Tibial artery (tissue), 4 donors: ENCODE data around the gene COL4A3.

ENCODE experiments used
- DNase-seq, 2 donors: peaks; one replicate each; pipeline ENCODE4 v3.0.0-alpha.2; 2019
- H3K27ac ChIP-seq, 2 donors: fragments of 200-600 bp; sonication (generic) in 1 of 2; 1 replicate in 1 of 2; 2 replicates in 1 of 2; pipeline ENCODE4 v1.5.1; 2018 to 2019; ENCODE audit warnings: mild to moderate bottlenecking in 1 of 2
- H3K27me3 ChIP-seq, 2 donors: fragments of 200-600 bp; sonication (generic) in 1 of 2; one replicate each; pipeline versions ENCODE4 v1.5.1 to v1.6.0; 2016 to 2019
- H3K36me3 ChIP-seq, 3 donors: fragments of 200-600 bp; sonication (generic) in 2 of 3; one replicate each; pipeline ENCODE4 v1.5.1; 2016 to 2019; ENCODE audit warnings: mild to moderate bottlenecking in 2 of 3
- H3K4me1 ChIP-seq, 4 donors: fragments of 200-600 bp; sonication (generic) in 2 of 4; 1 replicate in 3 of 4; 2 replicates in 1 of 4; pipeline ENCODE4 v1.5.1; 2016 to 2019
- H3K4me3 ChIP-seq, 2 donors: fragments of 200-600 bp; sonication (generic) in 1 of 2; 1 replicate in 1 of 2; 2 replicates in 1 of 2; pipeline ENCODE4 v1.5.1; 2018 to 2019; ENCODE audit warnings: mild to moderate bottlenecking in 2 of 2
- H3K9me3 ChIP-seq, 3 donors: fragments of 200-600 bp; sonication (generic) in 1 of 3; one replicate each; pipeline ENCODE4 v1.5.1; 2016 to 2019
- CTCF ChIP-seq, 2 experiments: fragments of 200-600 bp in 1 of 2; fragments of 450-650 bp in 1 of 2; IDR thresholded peaks; one replicate each; pipeline ENCODE4 v1.5.1; 2017 to 2019; ENCODE audit warnings: antibody characterized with exemption in 2 of 2, mild to moderate bottlenecking in 1 of 2, moderate library complexity in 1 of 2
- intact Hi-C: fragments of 100-400 bp; cut with DNase I; formaldehyde crosslinking; loops from one replicate; pipeline ENCODE4 v1.15.0; 2023; ENCODE audit warnings: low total_unique reads

The COL4A3 gene

DNA sequence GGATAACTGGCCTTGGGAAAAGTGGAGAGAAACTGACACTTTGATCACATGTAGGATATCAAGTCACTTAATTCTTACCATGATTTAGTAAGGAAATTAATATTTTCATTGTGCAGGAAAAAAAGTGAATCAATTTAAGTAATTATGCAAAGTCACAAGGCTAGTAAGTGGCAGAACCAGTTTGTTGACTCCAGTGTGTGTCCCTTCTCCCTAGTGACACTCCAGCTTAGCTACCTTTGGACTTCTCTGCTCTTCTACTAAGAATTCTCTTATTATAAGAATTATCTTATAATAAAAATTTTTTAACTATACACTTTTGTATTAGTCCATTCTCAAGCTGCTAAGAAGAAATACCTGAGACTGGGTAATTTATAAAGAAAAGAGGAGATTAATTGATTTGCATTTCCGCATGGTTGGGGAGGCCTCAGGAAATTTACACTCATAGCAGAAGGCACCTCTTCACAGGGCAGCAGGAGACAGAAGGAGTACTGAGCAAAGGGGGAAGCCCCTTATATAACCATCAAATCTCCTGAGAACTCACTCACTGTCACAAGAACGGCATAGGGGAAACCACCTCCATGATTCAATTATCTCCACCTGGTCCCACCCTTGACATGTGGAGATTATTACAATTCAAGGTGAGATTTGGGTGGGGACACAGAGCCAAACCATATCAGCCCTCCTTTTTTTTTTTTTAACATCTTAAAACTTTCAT lies 14.0 kb upstream of the COL4A3 start:
- H3K9me3 ChIP-seq: no peaks in the 10 kb centered on the region
- H3K27ac ChIP-seq: no peak overlapping the region
- H3K36me3 ChIP-seq: no peaks in the 10 kb centered on the region
- no peak for TF ChIP-seq CTCF (IDR thresholded peaks at IDR 0.05)
- no peak for DNase-seq
- H3K4me1 ChIP-seq: no peaks in the 10 kb centered on the region
- H3K27me3 ChIP-seq: no peaks in the 10 kb centered on the region
- no peak overlapping the region for H3K4me3 ChIP-seq
- intact Hi-C loops: no loop called here

DNA sequence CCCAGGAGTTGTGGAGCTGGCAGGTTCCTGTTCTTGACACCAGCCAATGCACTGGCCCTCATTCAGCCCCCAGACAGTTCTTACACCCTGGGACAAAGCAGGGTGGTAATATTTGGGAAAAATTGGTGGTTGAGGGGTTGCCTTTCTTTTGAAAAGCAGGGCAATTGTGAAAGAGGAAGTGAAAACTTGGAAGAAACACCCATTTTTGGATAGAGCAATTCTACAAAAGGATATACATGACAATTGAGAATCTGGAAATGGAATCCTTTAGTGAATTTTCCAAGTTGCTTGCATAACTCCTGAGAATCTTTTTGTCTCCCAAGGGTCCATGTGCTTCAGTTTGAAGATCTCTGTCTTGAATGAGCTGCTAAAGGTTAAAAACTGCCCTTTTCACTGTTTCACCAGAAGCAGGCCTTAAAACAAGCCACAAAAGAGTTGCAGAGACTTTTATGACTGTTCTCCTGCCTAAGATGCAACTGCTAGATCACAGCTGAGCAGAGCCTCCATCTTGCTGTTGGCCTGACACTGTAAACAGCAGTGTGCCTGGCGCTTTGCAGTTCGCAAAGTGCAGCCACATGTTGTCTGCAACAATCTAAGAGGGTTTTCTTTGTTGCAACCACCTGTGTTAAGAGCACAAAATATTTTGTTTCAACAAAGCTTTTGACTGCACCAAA lies 12.2 kb upstream of the COL4A3 start:
- H3K36me3 ChIP-seq: no peaks in the 10 kb centered on the region
- no peak overlapping the region for H3K4me3 ChIP-seq
- H3K27me3 ChIP-seq: no peaks in the 10 kb centered on the region
- H3K9me3 ChIP-seq: no peaks in the 10 kb centered on the region
- no peaks in the 10 kb centered on the region for H3K4me1 ChIP-seq
- no peak for DNase-seq
- no peak overlapping the region for H3K27ac ChIP-seq
- intact Hi-C loops: no loop called here
- TF ChIP-seq CTCF (IDR thresholded peaks at IDR 0.05): no peak

- Histone ChIP-seq H3K4me1 (no peaks in the 10 kb centered on the region), H3K9me3 (no peaks in the 10 kb centered on the region), H3K4me3 (no peak overlapping the region), H3K27me3 (no peaks in the 10 kb centered on the region), H3K27ac (no peak overlapping the region), H3K36me3 (no peaks in the 10 kb centered on the region)
- DNase-seq: no peak
- TF ChIP-seq CTCF (IDR thresholded peaks at IDR 0.05): no peak
- intact Hi-C loops: no loop called here
Measured at GRCh38 chr2:227153307-227153706, 11.1 kb upstream of the COL4A3 start.

- no peaks in the 10 kb centered on the region for H3K4me1 ChIP-seq
- no peak overlapping the region for H3K27ac ChIP-seq
- no peaks in the 10 kb centered on the region for H3K9me3 ChIP-seq
- no peak overlapping the region for H3K4me3 ChIP-seq
- no peak for TF ChIP-seq CTCF (IDR thresholded peaks at IDR 0.05)
- intact Hi-C loops: no loop called here
- H3K27me3 ChIP-seq: no peaks in the 10 kb centered on the region
- no peaks in the 10 kb centered on the region for H3K36me3 ChIP-seq
- no peak for DNase-seq
Measured at GRCh38 chr2:227153758-227154486, 10.5 kb upstream of the COL4A3 start.

- Histone ChIP-seq H3K4me1 (no peaks in the 10 kb centered on the region), H3K27ac (no peak overlapping the region), H3K9me3 (no peaks in the 10 kb centered on the region), H3K36me3 (no peaks in the 10 kb centered on the region), H3K27me3 (peaks cover 0 to 3% of the 10 kb centered on the region in 2 donors), H3K4me3 (no peak overlapping the region)
- intact Hi-C loops: no loop called here
- TF ChIP-seq CTCF (IDR thresholded peaks at IDR 0.05): no peak
- no peak for DNase-seq
Measured at GRCh38 chr2:227154986-227155774, 9.2 kb upstream of the COL4A3 start.
